ENCODE measurements around the gene GPHA2.

GPHA2 gene

GRCh38 chr11:64917663-64917995 is 18.1 kb downstream of the GPHA2 start:
- no peak for DNase-seq (ENCODE audit: low read depth, low spot score)
- peak overlapping the region; percentile 82 for H3K9ac ChIP-seq (ENCODE audit: insufficient read length)
- peak overlapping the region; percentile 90 for H3K27ac ChIP-seq
- no peaks in the 10 kb centered on the region for H3K9me3 ChIP-seq (ENCODE audit: low read depth, low read length)
- no peaks in the 10 kb centered on the region for H3K36me3 ChIP-seq (ENCODE audit: insufficient read depth, low read length)
- H3K4me3 ChIP-seq: peak overlapping the region; percentile 82
- no peak for TF ChIP-seq FOXP2 (optimal IDR thresholded peaks at IDR 0.05; ENCODE audit: control extremely low read depth, extremely low read length, insufficient read depth)
- no peak for TF ChIP-seq EZH2 (IDR thresholded peaks at IDR 0.05)
- TF ChIP-seq POLR2AphosphoS5 (IDR thresholded peaks at IDR 0.05; ENCODE audit: borderline replicate concordance, low read depth, low read length): no peak; the same call in 1 of the 2 replicates

GRCh38 chr11:64916775-64917662 is 18.7 kb downstream of the GPHA2 start, which contains the start of gene ATG2A:
ATG2A (minus strand) TSS chr11:64917209; CDS start chr11:64917135, 74 bp downstream.
- peak within 1 kb of the TSS; percentile 90 for H3K27ac ChIP-seq
- H3K9ac ChIP-seq (ENCODE audit: insufficient read length): peak within 1 kb of the TSS; percentile 89
- H3K4me3 ChIP-seq: peak within 1 kb of the TSS; percentile 82
- peak; percentile 99 for DNase-seq (ENCODE audit: low read depth, low spot score)
- no peaks in the 10 kb centered on the region for H3K9me3 ChIP-seq (ENCODE audit: low read depth, low read length)
- peak; percentile 80; the same call in 1 of the 2 replicates for TF ChIP-seq POLR2AphosphoS5 (IDR thresholded peaks at IDR 0.05; ENCODE audit: borderline replicate concordance, low read depth, low read length)
- TF ChIP-seq EZH2 (IDR thresholded peaks at IDR 0.05): no peak
- no peak for TF ChIP-seq FOXP2 (optimal IDR thresholded peaks at IDR 0.05; ENCODE audit: control extremely low read depth, extremely low read length, insufficient read depth)
- H3K36me3 ChIP-seq (ENCODE audit: insufficient read depth, low read length): no peaks in the 10 kb centered on the region

- Histone ChIP-seq H3K9ac (ENCODE audit: insufficient read length) (peak overlapping the region; percentile 89), H3K36me3 (ENCODE audit: insufficient read depth, low read length) (no peaks in the 10 kb centered on the region; the same call in 1 of the 2 replicates), H3K4me3 (peak overlapping the region; percentile 82), H3K9me3 (ENCODE audit: low read depth, low read length) (no peaks in the 10 kb centered on the region), H3K27ac (no peak overlapping the region)
- TF ChIP-seq EZH2 (IDR thresholded peaks at IDR 0.05) (no peak), FOXP2 (optimal IDR thresholded peaks at IDR 0.05; ENCODE audit: control extremely low read depth, extremely low read length, insufficient read depth) (peak; percentile 16)
- DNase-seq (ENCODE audit: low read depth, low spot score): no peak
Observed at GRCh38 chr11:64916040-64916774, 19.5 kb downstream of the GPHA2 start.

GRCh38 chr11:64915376-64915887 is 20.3 kb downstream of the GPHA2 start:
- no peak for DNase-seq (ENCODE audit: low read depth, low spot score)
- TF ChIP-seq POLR2AphosphoS5 (IDR thresholded peaks at IDR 0.05; ENCODE audit: borderline replicate concordance, low read depth, low read length): no peak
- TF ChIP-seq EZH2 (IDR thresholded peaks at IDR 0.05): no peak
- TF ChIP-seq FOXP2 (optimal IDR thresholded peaks at IDR 0.05; ENCODE audit: control extremely low read depth, extremely low read length, insufficient read depth): no peak
- no peaks in the 10 kb centered on the region; the same call in 1 of the 2 replicates for H3K36me3 ChIP-seq (ENCODE audit: insufficient read depth, low read length)
- H3K4me3 ChIP-seq: peak overlapping the region; percentile 82
- H3K9me3 ChIP-seq (ENCODE audit: low read depth, low read length): no peaks in the 10 kb centered on the region
- no peak overlapping the region for H3K27ac ChIP-seq
- peak overlapping the region; percentile 20 for H3K9ac ChIP-seq (ENCODE audit: insufficient read length)

GRCh38 chr11:64914123-64914522 is 21.6 kb downstream of the GPHA2 start:
- Histone ChIP-seq H3K9me3 (ENCODE audit: low read depth, low read length) (no peaks in the 10 kb centered on the region), H3K27ac (no peak overlapping the region), H3K9ac (ENCODE audit: insufficient read length) (no peak overlapping the region), H3K36me3 (ENCODE audit: insufficient read depth, low read length) (no peaks in the 10 kb centered on the region; the same call in 1 of the 2 replicates), H3K4me3 (no peak overlapping the region)
- no peak for TF ChIP-seq FOXP2 (optimal IDR thresholded peaks at IDR 0.05; ENCODE audit: control extremely low read depth, extremely low read length, insufficient read depth)
- no peak for TF ChIP-seq POLR2AphosphoS5 (IDR thresholded peaks at IDR 0.05; ENCODE audit: borderline replicate concordance, low read depth, low read length)
- TF ChIP-seq EZH2 (IDR thresholded peaks at IDR 0.05): no peak
- no peak for DNase-seq (ENCODE audit: low read depth, low spot score)

GRCh38 chr11:64913171-64913727 is 22.4 kb downstream of the GPHA2 start:
- no peak overlapping the region for H3K9ac ChIP-seq (ENCODE audit: insufficient read length)
- TF ChIP-seq FOXP2 (optimal IDR thresholded peaks at IDR 0.05; ENCODE audit: control extremely low read depth, extremely low read length, insufficient read depth) (no peak), EZH2 (IDR thresholded peaks at IDR 0.05) (no peak), POLR2AphosphoS5 (IDR thresholded peaks at IDR 0.05; ENCODE audit: borderline replicate concordance, low read depth, low read length) (no peak)
- DNase-seq (ENCODE audit: low read depth, low spot score): no peak
- no peak overlapping the region for H3K4me3 ChIP-seq
- H3K9me3 ChIP-seq (ENCODE audit: low read depth, low read length): no peaks in the 10 kb centered on the region
- no peak overlapping the region for H3K27ac ChIP-seq
- no peaks in the 10 kb centered on the region; the same call in 1 of the 2 replicates for H3K36me3 ChIP-seq (ENCODE audit: insufficient read depth, low read length)

GRCh38 chr11:64911689-64912088 is 24.0 kb downstream of the GPHA2 start:
- TF ChIP-seq EZH2 (IDR thresholded peaks at IDR 0.05) (no peak), POLR2AphosphoS5 (IDR thresholded peaks at IDR 0.05; ENCODE audit: borderline replicate concordance, low read depth, low read length) (no peak), FOXP2 (optimal IDR thresholded peaks at IDR 0.05; ENCODE audit: control extremely low read depth, extremely low read length, insufficient read depth) (no peak)
- H3K9ac ChIP-seq (ENCODE audit: insufficient read length): no peak overlapping the region
- no peak for DNase-seq (ENCODE audit: low read depth, low spot score)
- no peak overlapping the region for H3K4me3 ChIP-seq
- no peaks in the 10 kb centered on the region; the same call in 1 of the 2 replicates for H3K36me3 ChIP-seq (ENCODE audit: insufficient read depth, low read length)
- no peak overlapping the region for H3K27ac ChIP-seq
- H3K9me3 ChIP-seq (ENCODE audit: low read depth, low read length): no peaks in the 10 kb centered on the region

- TF ChIP-seq POLR2AphosphoS5 (IDR thresholded peaks at IDR 0.05; ENCODE audit: borderline replicate concordance, low read depth, low read length) (no peak), FOXP2 (optimal IDR thresholded peaks at IDR 0.05; ENCODE audit: control extremely low read depth, extremely low read length, insufficient read depth) (no peak), EZH2 (IDR thresholded peaks at IDR 0.05) (no peak)
- Histone ChIP-seq H3K27ac (no peak overlapping the region), H3K36me3 (ENCODE audit: insufficient read depth, low read length) (no peaks in the 10 kb centered on the region; the same call in 1 of the 2 replicates), H3K9me3 (ENCODE audit: low read depth, low read length) (no peaks in the 10 kb centered on the region), H3K9ac (ENCODE audit: insufficient read length) (no peak overlapping the region), H3K4me3 (no peak overlapping the region)
- DNase-seq (ENCODE audit: low read depth, low spot score): no peak
Observed at GRCh38 chr11:64911142-64911541, 24.6 kb downstream of the GPHA2 start.
